ENCODE measurements around the gene CLEC4G.

The CLEC4G gene

GRCh38 chr19:7720351-7720750 lies 11.6 kb downstream of the CLEC4G start:
- Histone ChIP-seq H3K9me3 (ENCODE audit: insufficient read depth, low read length) (no peaks in the 10 kb centered on the region), H3K4me2 (ENCODE audit: low read depth, low read length, poor library complexity, severe bottlenecking) (no peak overlapping the region), H3K79me2 (ENCODE audit: insufficient read depth, low read length) (no peaks in the 10 kb centered on the region), H3K27me3 (ENCODE audit: low read length) (no peaks in the 10 kb centered on the region), H4K20me1 (ENCODE audit: low read depth, low read length) (no peaks in the 10 kb centered on the region), H3K36me3 (ENCODE audit: low read length) (no peaks in the 10 kb centered on the region), H2AFZ (ENCODE audit: low read depth, low read length, severe bottlenecking) (no peak overlapping the region), H3K9ac (ENCODE audit: low read length) (no peak overlapping the region), H3K9me2 (replicated peaks; ENCODE audit: insufficient read depth, low read length) (no peaks in the 10 kb centered on the region), H3K4me3 (ENCODE audit: insufficient read depth, low read length, poor library complexity, severe bottlenecking) (no peak overlapping the region), H3K27ac (ENCODE audit: low read depth, low read length) (no peak overlapping the region), H3F3A (ENCODE audit: insufficient read depth) (no peaks in the 10 kb centered on the region)
- no peak for TF ChIP-seq EZH2phosphoT487 (conservative IDR thresholded peaks at IDR 0.05; ENCODE audit: low read length)
- no peak for TF ChIP-seq CTCF (IDR thresholded peaks at IDR 0.05; ENCODE audit: insufficient read depth, low read length, poor library complexity, severe bottlenecking)

- no peaks in the 10 kb centered on the region for H3K36me3 ChIP-seq (ENCODE audit: low read length)
Measured at GRCh38 chr19:7718668-7719067, 13.2 kb downstream of the CLEC4G start.

GRCh38 chr19:7716762-7717161 lies 15.1 kb downstream of the CLEC4G start:
- no peaks in the 10 kb centered on the region for H4K20me1 ChIP-seq (ENCODE audit: low read depth, low read length)
- H3K36me3 ChIP-seq (ENCODE audit: low read length): no peaks in the 10 kb centered on the region

More at GRCh38 chr19:7718668-7719067, 13.2 kb downstream of the CLEC4G start:
- H3K9me2 ChIP-seq (replicated peaks; ENCODE audit: insufficient read depth, low read length): no peaks in the 10 kb centered on the region
- no peaks in the 10 kb centered on the region for H3K9me3 ChIP-seq (ENCODE audit: insufficient read depth, low read length)
- H3K27me3 ChIP-seq (ENCODE audit: low read length): no peaks in the 10 kb centered on the region
- H3K4me3 ChIP-seq (ENCODE audit: insufficient read depth, low read length, poor library complexity, severe bottlenecking): no peak overlapping the region
- H4K20me1 ChIP-seq (ENCODE audit: low read depth, low read length): no peaks in the 10 kb centered on the region
- H3K9ac ChIP-seq (ENCODE audit: low read length): no peak overlapping the region
- no peak overlapping the region for H3K27ac ChIP-seq (ENCODE audit: low read depth, low read length)
- H3K4me2 ChIP-seq (ENCODE audit: low read depth, low read length, poor library complexity, severe bottlenecking): no peak overlapping the region
- H3F3A ChIP-seq (ENCODE audit: insufficient read depth): no peaks in the 10 kb centered on the region
- H2AFZ ChIP-seq (ENCODE audit: low read depth, low read length, severe bottlenecking): no peak overlapping the region
- no peaks in the 10 kb centered on the region for H3K79me2 ChIP-seq (ENCODE audit: insufficient read depth, low read length)
- TF ChIP-seq EZH2phosphoT487 (conservative IDR thresholded peaks at IDR 0.05; ENCODE audit: low read length): no peak
- no peak for TF ChIP-seq CTCF (IDR thresholded peaks at IDR 0.05; ENCODE audit: insufficient read depth, low read length, poor library complexity, severe bottlenecking)

More at GRCh38 chr19:7716762-7717161, 15.1 kb downstream of the CLEC4G start:
- H3K4me3 ChIP-seq (ENCODE audit: insufficient read depth, low read length, poor library complexity, severe bottlenecking): no peak overlapping the region
- no peak overlapping the region for H3K9ac ChIP-seq (ENCODE audit: low read length)
- no peak overlapping the region for H2AFZ ChIP-seq (ENCODE audit: low read depth, low read length, severe bottlenecking)
- H3K9me2 ChIP-seq (replicated peaks; ENCODE audit: insufficient read depth, low read length): no peaks in the 10 kb centered on the region
- H3K27me3 ChIP-seq (ENCODE audit: low read length): no peaks in the 10 kb centered on the region
- H3K4me2 ChIP-seq (ENCODE audit: low read depth, low read length, poor library complexity, severe bottlenecking): no peak overlapping the region
- H3K27ac ChIP-seq (ENCODE audit: low read depth, low read length): no peak overlapping the region
- H3K79me2 ChIP-seq (ENCODE audit: insufficient read depth, low read length): no peaks in the 10 kb centered on the region
- TF ChIP-seq EZH2phosphoT487 (conservative IDR thresholded peaks at IDR 0.05; ENCODE audit: low read length) (no peak), CTCF (IDR thresholded peaks at IDR 0.05; ENCODE audit: insufficient read depth, low read length, poor library complexity, severe bottlenecking) (no peak)
- H3K9me3 ChIP-seq (ENCODE audit: insufficient read depth, low read length): no peaks in the 10 kb centered on the region
- no peaks in the 10 kb centered on the region for H3F3A ChIP-seq (ENCODE audit: insufficient read depth)

Data from SU-DHL-6 (cell line).